G401 (cell line): ENCODE measurements around the gene GALR2. TPM values are rescaled to one million over a fixed set of nuclear protein-coding genes. Genes with fewer than 3 reads are reported as not detected.
"Not testable (repeated sequence)": the region's sequence is repeated elsewhere in the genome, so short reads cannot be mapped to it uniquely, and the experiment has no call there.

ENCODE experiments used
- DNase-seq: peaks from one replicate; pipeline ENCODE4 v3.0.0-alpha.2; 2015; ENCODE audit warnings: low spot score
- in situ Hi-C: cut with HindIII; loops from 2 replicates; pipeline ENCODE4 v1.10.0; 2016; ENCODE audit warnings: low sequenced_read_pairs, mixed read lengths
- total RNA-seq: library from RNA; depleted of rRNA; stranded (reverse); fragments of >200 nt; shearing (Covaris generic); gene quantifications from 2 replicates; pipeline ENCODE4 v1.2.3, GENCODE V29; 2014

The GALR2 gene
- total RNA-seq, 1 experiment from 2014 or later, result 0.95 TPM

GRCh38 chr17:76077584-76078110 is 3.1 kb downstream of the GALR2 start:
- in situ Hi-C loops, result no loop called here
- DNase-seq, result no peak

- DNase-seq, in situ Hi-C loops: not testable (repeated sequence)
Measured at GRCh38 chr17:76078370-76078769, 3.8 kb downstream of the GALR2 start.

DNA sequence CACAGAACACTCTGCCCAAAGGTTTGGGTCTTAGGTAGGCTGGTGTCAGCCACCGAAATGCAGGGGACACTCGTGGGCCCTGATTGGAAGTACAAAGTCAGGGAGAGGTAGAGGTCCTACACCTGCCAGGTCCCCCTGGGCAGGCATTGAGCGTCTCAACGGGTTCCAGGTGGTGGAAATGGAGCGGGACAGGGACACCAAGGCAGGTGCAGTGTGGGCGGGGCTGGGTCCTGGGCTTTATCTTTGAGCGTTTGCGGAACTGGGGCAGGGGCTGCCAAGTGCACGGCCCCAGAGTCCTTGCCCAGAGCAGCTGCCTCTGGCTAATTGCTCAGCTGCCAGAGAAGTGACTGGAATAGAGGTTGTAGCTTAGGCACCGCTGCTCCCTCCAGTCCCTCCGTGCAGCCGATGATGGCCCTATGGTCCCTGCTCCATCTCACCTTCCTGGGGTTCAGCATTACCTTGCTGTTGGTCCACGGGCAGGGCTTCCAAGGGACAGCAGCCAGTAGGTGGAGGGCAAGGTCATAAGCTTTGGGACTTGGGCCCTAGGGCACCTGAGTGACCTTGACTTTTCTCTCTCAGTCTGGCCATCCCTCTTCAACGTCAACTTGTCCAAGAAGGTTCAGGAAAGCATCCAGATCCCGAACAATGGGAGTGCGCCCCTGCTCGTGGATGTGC is 4.4 kb downstream of the GALR2 start, which contains the start of gene ZACN:
ZACN (plus strand) TSS at position 323 of the 675 bp plus-strand sequence; CDS start at position 406, 83 bp downstream.
- DNase-seq, result no peak
- in situ Hi-C loops, result no loop called here

GRCh38 chr17:76079535-76079955 is 5.0 kb downstream of the GALR2 start:
- in situ Hi-C loops, result no loop called here
- DNase-seq, result no peak

DNA sequence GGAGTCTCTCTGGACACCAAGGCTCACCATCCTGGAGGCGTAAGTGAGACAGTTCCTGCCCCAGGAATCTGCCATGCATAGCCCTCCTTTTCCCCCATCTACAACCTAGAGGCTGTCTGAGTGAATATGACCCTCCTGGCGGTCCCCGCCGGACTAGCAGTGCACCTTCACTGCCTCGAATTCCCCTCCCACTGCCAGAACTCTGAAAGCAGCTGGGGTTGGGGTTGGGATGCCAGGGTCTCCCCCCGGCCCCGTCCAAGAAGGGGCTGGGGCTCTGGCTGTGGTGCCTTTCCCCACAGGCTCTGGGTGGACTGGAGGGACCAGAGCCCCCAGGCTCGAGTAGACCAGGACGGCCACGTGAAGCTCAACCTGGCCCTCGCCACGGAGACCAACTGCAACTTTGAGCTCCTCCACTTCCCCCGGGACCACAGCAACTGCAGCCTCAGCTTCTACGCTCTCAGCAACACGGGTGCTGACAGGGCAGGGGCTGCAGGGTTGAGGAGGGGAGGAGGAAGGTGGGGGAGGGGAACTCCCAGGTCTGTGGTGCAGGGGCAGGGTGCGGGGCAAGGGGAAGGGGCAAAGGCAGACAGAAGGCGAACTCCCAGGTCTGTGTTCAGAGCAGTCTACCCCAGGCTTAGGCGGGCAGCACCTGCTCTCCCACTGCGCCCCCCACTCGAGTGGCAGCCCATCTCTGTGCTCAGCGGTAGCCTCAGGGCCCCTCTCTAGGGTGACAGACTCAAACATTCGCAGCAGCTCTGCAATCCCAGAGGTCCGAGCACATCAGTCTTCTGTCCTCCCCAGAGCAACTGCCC is 5.6 kb downstream of the GALR2 start:
- no peak for DNase-seq

GRCh38 chr17:76080768-76081287 is 6.2 kb downstream of the GALR2 start:
- in situ Hi-C loops, result no loop called here
- DNase-seq, result no peak

More for the DNA sequence above, 5.6 kb downstream of the GALR2 start:
- in situ Hi-C loops, result no loop called here

- in situ Hi-C loops, result no loop called here
- no peak for DNase-seq
Measured at GRCh38 chr17:76081295-76082210, 7.0 kb downstream of the GALR2 start.

DNA sequence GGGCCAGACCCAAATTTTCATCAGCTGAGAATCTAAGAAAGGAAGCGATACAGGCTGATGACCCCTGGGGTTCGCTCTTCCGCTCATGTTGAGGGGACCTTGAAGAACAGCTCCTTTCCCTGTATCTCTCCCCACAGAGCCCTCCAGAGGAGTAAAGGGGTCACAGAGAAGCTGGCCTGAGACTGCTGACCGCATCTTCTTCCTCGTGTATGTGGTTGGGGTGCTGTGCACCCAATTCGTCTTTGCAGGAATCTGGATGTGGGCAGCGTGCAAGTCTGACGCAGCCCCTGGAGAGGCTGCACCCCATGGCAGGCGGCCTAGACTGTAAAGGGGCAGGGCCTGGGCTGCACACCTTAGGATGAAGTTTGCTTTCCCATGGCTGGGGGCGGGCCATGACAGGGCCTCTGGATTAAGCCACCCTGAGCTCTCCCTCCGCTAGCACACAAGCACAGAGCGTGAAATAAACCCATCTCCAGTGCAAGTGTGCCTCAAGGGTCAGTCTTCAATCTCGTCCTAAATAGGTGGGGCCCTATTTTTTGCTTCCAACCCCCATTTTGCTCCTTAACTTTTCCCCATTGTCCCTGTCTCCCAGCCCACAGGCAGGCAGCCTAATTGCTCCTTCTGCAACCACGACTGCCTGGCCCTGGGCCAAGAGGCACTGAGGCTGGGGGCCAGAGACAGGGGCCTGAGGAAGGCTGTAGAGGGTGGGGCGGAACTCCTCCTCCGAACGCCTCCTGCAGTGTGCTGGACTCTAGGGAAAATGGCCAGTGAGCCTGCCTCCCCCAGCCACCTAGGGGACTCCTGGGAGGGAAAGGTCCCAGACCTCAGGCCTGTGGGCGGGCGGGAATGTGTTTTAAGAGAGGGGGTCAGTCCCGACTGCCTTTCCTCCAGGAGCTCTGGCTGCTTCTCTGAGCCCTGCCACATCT is 8.0 kb downstream of the GALR2 start:
- in situ Hi-C loops, result no loop called here
- DNase-seq, result no peak

GRCh38 chr17:76083536-76084182 is 9.1 kb downstream of the GALR2 start:
- DNase-seq, result no peak

DNA sequence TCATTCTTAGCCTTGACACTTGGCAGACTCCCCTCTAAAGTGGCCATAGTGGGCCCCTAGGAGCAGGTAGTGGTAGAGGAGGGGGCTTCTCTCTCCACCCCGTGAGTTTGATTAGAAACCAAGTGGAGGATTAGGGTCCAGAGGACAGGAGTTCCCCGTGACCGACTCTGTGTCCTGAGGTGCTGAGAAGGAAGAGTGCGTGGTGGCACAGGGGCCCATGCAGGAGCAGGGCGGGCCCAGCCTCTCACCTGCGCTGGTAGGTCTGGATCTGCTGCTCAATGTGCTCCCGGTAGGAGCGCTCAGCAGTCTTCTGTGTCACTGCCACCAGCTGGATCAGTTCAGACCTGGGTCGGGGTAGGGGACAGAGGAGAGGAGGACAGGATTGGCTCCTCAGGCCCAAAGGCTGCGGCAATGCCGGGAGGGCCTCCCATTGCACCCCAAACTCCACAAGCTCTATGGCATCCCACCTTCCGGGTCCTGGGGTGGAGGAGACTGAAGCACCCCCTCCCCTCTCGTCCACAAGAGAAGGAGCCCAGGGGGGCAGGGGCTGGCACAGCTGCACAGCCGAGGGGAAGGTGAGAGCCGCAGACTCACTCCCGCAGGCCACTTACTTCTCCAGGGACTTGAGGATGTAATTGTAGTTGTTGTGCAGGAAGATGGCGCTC is 10.6 kb downstream of the GALR2 start:
- no peak for DNase-seq

More at GRCh38 chr17:76083536-76084182, 9.1 kb downstream of the GALR2 start:
- in situ Hi-C loops, result no loop called here

DNA sequence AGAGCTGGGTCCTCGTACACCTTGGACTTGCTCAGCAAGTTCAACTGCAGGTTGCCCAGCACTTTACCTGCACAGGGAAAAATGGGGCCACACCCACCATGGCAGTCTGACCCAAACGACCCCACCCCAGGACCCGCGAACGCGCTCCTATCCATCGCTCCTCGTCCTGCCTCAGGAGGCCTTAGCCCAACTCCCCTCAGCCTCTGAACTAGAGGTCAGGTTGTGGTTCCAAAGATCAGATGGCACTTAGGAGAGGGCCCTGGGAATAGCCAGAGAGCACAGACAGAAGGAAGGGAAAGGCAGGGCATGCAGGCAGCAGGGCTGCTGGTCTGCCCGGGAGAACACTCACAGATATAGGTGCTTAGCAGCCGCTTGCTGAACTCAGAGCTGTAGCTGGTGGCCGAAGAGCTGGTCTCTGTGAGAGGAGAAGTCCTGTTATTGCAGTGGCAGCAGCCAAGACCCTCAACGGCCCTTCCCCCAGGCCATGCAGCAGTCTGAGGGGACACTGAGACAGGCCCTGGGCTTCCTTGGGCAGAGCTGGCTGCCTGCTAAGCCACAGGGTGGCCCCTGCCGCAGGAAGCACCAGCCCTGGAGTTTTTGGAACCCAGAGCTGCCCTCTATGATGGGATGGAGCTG is 11.3 kb downstream of the GALR2 start:
- in situ Hi-C loops, result no loop called here
- no peak for DNase-seq

More for the DNA sequence above, 10.6 kb downstream of the GALR2 start:
- in situ Hi-C loops, result no loop called here

- in situ Hi-C loops, result no loop called here
- DNase-seq, result no peak
Measured at GRCh38 chr17:76086384-76086783, 11.8 kb downstream of the GALR2 start.

GRCh38 chr17:76087531-76087930 is 12.9 kb downstream of the GALR2 start:
- DNase-seq, result no peak
- in situ Hi-C loops, result no loop called here

- in situ Hi-C loops, result no loop called here
- no peak for DNase-seq
Measured at GRCh38 chr17:76088041-76088867, 13.7 kb downstream of the GALR2 start.

GRCh38 chr17:76088868-76089576 is 14.4 kb downstream of the GALR2 start:
- in situ Hi-C loops, result no loop called here
- DNase-seq, result no peak
